NCI-H2107 treated with DMSO at 0.1 percent for 48 hours (cell line): ENCODE data around the gene TRIB2.
A peak's percentile ranks its signal among the peaks of the same experiment; 100 is the strongest.

Experiments used
- DNase-seq: peaks from one replicate; lab custom pipeline; 2025; ENCODE audit not compliant: unreplicated experiment; lab: John Stamatoyannopoulos, UW

Gene TRIB2

DNA sequence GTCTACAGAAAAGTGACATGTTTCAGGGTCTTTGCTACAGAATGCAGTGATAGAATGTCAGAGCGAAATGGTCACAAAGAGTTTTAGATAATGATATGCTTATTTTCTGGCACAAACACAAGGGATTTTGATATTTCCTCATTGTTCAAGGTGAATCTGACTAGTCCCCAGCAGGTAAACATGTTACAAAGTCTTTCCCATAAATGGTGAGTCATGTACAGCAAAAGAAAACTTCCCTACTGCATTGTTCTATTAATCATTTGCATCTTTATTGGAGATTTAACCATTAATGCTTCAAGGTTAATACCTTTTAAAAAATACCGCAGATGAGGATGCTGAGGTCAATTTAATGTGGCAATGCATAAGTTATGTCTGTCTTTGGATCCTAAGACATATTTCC is 19.1 kb upstream of the TRIB2 start:
- no peak for DNase-seq

GRCh38 chr2:12700989-12701388 is 15.7 kb upstream of the TRIB2 start:
- DNase-seq = no peak

DNA sequence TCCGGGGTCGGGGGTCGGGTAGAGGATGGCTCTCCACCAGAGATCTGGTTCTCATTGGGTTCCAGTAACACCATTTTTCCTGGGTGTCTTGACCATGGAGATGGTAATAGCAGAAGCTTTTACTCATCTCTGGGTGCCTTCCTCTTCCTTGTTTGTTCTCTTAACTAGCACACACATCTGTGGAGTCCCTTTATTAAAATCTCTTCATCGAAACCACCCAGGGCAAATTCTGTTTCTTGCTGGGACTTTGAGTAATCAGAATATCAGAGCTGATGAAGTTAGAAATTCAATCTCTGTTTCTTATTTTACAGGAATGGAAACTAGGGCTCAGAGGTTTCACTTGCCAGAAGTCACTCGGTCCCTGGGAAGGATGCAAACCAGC is 15.0 kb upstream of the TRIB2 start:
- DNase-seq = no peak

DNA sequence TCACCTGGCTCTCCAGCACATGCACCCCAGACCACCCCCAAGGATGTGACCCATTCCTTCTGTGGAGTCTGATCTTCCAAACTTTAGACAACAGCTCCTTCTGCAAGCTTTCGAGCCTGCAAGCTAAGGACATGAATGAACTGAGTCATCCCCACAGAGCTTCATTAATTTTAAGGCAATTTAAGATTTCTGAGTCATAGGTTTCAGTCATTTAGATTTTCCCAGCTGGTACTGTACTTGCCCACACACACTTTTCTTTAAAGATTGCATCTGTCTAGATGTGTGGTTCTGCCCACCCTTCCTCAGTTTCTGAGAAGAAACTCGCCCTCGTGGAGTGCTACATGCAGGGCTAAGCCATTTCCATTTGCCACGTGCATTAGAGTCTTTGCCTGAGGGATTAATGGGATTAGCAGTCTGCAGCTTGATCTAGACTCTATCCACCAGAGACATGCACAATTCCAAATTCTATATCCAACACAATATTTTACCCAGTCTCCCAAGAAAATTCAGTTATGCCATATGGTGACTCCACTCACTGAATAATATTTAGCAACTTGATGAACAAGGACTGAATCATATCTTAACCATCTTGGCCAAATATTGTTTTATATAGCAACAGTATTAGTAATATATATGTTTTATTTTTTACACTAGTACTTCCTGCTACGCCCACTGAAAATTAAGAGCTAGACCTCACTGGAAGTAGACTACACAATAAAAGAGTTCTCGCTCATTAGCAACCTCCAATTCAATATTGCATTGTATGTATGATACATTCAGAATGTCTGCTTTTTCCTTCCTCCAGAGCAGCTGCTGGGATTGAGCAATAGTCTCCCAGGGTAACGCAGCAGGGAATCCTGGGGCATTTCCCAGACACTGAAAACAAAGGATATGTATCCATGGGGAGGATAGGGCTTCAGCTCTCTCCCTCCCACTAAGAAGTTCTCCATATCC is 14.3 kb upstream of the TRIB2 start:
- DNase-seq = peak; percentile 67

GRCh38 chr2:12704378-12704777 is 12.4 kb upstream of the TRIB2 start:
- no peak for DNase-seq

- no peak for DNase-seq
These were observed 11.5 kb upstream of the TRIB2 start for GRCh38 chr2:12705230-12705629.

DNA sequence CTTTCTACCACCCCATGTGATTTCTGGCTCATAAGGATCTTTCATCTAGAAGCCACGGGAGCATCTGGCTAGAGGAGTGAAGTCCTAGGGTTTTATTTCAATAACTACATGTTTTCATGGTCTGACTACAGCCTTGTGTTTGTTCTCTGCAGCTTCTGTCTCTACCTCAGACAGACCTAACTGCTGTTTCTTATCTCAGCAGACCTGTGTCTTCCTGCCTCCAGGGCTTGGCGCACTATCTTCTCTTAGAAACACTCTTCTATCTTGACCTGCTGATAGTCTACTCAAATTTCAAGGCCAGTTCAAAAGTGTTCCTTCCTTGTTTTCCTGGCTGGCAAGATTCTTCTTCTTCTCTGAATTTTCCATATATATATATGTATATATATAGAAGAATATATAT is 11.0 kb upstream of the TRIB2 start:
- no peak for DNase-seq

- DNase-seq = no peak
These were observed 8.1 kb upstream of the TRIB2 start for GRCh38 chr2:12708508-12709206.

GRCh38 chr2:12709207-12709522 is 7.6 kb upstream of the TRIB2 start:
- DNase-seq = no peak

GRCh38 chr2:12710301-12710700 is 6.4 kb upstream of the TRIB2 start:
- no peak for DNase-seq

GRCh38 chr2:12711339-12711738 is 5.4 kb upstream of the TRIB2 start:
- DNase-seq = no peak

GRCh38 chr2:12712881-12713280 is 3.9 kb upstream of the TRIB2 start:
- no peak for DNase-seq

DNA sequence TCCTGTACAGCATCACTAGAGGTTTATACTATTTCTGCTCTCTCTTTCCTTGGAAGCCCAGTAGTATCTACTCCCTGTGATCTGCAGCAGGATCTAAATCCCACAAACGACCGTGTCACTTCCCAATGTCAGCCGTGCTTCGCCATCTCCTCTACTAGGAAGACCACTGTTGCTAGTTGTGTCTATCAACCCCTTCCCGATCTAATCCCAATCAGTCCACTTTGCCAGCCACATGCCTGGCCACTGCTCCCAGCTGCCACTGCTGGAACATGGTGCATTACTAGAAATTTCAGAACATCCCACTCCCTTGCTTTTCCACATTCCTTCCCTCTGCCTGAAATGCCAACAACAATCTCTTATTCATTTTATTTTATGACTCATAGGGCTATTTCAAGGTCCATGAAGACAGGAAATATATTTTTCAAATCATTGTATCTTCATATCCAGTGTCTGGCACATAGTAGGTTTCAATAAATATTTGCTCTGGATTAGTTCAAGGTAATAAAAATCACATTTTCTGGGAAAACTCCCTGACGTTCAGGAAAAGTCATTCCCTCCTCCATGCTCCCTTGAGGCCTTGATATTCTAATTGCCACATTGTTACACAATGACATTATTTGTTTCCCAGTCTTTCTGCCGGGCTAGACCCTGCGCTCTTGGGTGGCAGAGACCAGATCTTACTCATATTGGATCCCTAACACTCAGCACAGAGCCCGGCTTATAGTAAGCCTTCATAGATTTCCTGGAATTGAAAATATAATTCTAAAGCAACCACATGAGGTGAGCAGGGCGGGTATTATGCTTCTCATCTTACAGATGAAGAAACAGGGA is 2.1 kb upstream of the TRIB2 start:
- DNase-seq = no peak

- no peak for DNase-seq
These were observed 1.3 kb upstream of the TRIB2 start for GRCh38 chr2:12715258-12716031.

- DNase-seq = peak; percentile 23
These were observed 779 bp upstream of the TRIB2 start for GRCh38 chr2:12716032-12716281.

DNA sequence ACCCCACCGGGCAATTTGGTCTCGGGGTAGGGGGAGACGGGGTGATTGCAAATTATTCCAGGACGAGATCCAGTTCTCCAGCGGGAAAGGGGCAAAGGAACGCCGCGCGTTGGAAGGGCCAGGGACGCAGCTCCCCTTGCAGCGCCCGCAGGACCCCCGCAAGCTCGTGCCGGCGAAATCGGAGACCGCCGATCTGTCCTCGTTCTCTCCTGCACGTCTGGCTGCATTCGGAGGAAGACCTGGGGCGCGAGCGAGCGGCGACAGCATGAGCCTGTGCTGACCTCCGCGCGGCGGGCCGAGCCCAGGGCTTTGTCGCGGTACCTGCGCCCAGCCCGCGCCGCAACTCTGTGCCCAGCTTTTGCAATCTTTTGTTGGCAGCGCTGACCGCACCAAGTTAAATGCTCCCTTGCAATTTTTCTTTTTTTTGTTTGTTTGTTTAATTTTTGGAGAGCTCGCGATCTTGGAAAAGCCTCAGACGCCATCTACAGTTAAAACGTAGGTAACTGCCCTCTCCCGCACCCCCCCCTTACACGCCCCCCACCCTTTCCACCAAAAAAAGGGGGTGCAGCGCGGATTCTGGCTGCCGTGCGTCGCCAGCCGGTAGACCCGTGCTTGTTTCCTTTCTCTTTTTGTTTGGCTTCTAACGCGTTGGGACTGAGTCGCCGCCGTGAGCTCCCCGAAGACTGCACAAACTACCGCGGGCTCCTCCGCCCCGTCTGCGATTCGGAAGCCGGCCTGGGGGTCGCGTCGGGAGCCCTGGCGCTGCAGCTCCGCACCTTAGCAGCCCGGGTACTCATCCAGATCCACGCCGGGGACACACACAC is 667 bp downstream of the TRIB2 start:
- DNase-seq = peak; percentile 24

DNA sequence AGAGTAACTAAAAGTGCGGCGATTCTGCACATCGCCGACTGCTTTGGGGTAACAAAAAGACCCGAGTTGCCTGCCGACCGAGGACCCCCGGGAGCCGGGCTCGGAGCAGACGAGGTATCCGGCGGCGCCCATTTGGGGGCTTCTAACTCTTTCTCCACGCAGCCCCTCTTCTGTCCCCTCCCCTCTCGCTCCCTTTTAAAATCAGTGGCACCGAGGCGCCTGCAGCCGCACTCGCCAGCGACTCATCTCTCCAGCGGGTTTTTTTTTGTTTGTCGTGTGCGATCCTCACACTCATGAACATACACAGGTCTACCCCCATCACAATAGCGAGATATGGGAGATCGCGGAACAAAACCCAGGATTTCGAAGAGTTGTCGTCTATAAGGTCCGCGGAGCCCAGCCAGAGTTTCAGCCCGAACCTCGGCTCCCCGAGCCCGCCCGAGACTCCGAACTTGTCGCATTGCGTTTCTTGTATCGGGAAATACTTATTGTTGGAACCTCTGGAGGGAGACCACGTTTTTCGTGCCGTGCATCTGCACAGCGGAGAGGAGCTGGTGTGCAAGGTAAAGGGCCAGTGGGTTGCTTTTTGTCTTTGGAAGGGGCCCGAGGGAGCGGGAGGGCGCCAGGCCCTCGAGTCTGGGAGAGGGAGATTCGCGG is 1.4 kb downstream of the TRIB2 start:
- DNase-seq = no peak

GRCh38 chr2:12718711-12719399 is 2.1 kb downstream of the TRIB2 start:
- DNase-seq = peak; percentile 23
